OCI-LY3 (cell line): ENCODE measurements around the gene NEK8.

ENCODE experiments used
- EZH2phosphoT487 ChIP-seq: fragments of 200-600 bp; shearing (Covaris generic); IDR thresholded peaks from 2 replicates; pipeline ENCODE4 v1.6.1; 2018; ENCODE audit warnings: antibody characterized with exemption, mixed run types, low read depth
- TF ChIP-seq, protein P1 (sequence below): fragments of 200-600, 300-600 bp; sonication (generic); IDR thresholded peaks from 2 replicates; pipeline ENCODE4 v1.5.1; 2014; ENCODE audit warnings: antibody characterized with exemption, low read length, low read depth

DNA sequence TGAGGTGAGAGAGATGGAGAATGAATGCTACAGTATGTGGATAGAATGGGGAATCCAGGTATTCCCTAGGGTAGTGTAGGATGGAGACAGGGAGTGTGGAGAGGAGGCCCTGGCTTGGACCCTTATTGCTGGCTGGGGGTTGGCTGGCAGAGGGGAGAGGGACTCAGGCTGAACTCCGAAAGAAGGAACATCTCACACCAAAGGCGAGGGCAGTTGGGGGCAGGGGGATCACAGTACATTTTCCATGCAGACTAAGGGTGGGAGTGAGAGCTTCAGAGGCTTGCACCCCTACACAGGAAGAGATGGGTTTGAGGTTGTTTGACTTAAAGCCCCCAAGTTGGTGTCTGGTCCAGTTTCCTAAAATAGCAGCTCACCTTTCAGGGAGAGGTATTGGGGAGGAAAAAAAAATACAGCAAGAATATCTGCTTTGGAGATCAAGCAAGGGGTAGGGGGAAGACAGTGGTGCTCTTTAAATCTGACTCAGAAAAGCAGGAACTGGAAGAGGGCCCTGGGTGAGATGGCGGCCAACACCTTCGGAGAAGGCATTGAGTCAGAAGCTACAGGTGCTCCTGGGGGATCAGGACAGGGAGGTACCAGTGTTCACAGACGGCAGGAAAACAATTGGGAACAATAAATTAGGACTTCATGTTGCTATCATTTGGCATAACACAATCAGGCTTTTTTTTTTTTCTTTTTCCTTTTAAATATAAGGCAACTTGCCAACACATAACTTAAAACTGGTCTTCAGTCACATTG is 27.6 kb downstream of the NEK8 start:
- TF ChIP-seq, protein P1, sequence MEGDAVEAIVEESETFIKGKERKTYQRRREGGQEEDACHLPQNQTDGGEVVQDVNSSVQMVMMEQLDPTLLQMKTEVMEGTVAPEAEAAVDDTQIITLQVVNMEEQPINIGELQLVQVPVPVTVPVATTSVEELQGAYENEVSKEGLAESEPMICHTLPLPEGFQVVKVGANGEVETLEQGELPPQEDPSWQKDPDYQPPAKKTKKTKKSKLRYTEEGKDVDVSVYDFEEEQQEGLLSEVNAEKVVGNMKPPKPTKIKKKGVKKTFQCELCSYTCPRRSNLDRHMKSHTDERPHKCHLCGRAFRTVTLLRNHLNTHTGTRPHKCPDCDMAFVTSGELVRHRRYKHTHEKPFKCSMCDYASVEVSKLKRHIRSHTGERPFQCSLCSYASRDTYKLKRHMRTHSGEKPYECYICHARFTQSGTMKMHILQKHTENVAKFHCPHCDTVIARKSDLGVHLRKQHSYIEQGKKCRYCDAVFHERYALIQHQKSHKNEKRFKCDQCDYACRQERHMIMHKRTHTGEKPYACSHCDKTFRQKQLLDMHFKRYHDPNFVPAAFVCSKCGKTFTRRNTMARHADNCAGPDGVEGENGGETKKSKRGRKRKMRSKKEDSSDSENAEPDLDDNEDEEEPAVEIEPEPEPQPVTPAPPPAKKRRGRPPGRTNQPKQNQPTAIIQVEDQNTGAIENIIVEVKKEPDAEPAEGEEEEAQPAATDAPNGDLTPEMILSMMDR = no peak
- TF ChIP-seq EZH2phosphoT487 = no peak
